Activated CD4-positive, alpha-beta T cell treated with anti-CD3 and anti-CD28 coated beads for 36 hours (primary cell): ENCODE results near the gene LCE2B. TPM values are rescaled to one million over a fixed set of nuclear protein-coding genes. Genes with fewer than 3 reads are reported as not detected.
"Not testable (repeated sequence)": the region's sequence is repeated elsewhere in the genome, so short reads cannot be mapped to it uniquely, and the experiment has no call there.

Source experiments
- ATAC-seq: fragments of 200-7000 bp; cut with Tn5 transposase; one replicate; pipeline ENCODE4 v1.10.0; 2021; ENCODE audit warnings: mild to moderate bottlenecking, moderate library complexity
- CTCF ChIA-PET: fragments of 350-600 bp; sonication (Branson Sonifier 250); formaldehyde crosslinking; loops from one replicate; lab custom pipeline; 2021; ENCODE audit warnings: antibody characterized with exemption; lab: Charles Lee
- POLR2A ChIA-PET: fragments of 350-600 bp; sonication (Branson Sonifier 250); formaldehyde crosslinking; loops from one replicate; lab custom pipeline; 2021; ENCODE audit warnings: antibody characterized with exemption, inconsistent platforms; lab: Charles Lee
- DNase-seq: peaks from one replicate; pipeline ENCODE4 v3.0.0-alpha.2; 2020
- H3K27ac Mint-ChIP-seq: one replicate; pipeline ENCODE4 v1.8.0; 2021; ENCODE audit warnings: mixed read lengths
- H3K27me3 Mint-ChIP-seq: one replicate; pipeline ENCODE4 v1.8.0; 2021; ENCODE audit warnings: mixed read lengths
- H3K36me3 Mint-ChIP-seq: one replicate; pipeline ENCODE4 v1.8.0; 2021; ENCODE audit warnings: low read depth, mixed read lengths
- H3K4me1 Mint-ChIP-seq: one replicate; pipeline ENCODE4 v1.8.0; 2021; ENCODE audit warnings: mixed read lengths
- H3K4me3 Mint-ChIP-seq: one replicate; pipeline ENCODE4 v1.8.0; 2021; ENCODE audit warnings: mild to moderate bottlenecking, moderate library complexity, mixed read lengths
- H3K9me3 Mint-ChIP-seq: one replicate; pipeline ENCODE4 v1.8.0; 2021; ENCODE audit warnings: low read depth, mixed read lengths
- intact Hi-C, 2 experiments: fragments of 100-400 bp; cut with DNase I in 1 of 2; cut with micrococcal nuclease in 1 of 2; formaldehyde crosslinking; loops; one replicate each; pipeline versions ENCODE4 v1.14.2 to v1.15.1; 2022 to 2024; cut with DNase I, micrococcal nuclease
- total RNA-seq, 2 experiments: library from RNA; stranded (reverse); gene quantifications; one replicate each; pipeline ENCODE4 v1.2.3, GENCODE V29; 2021

LCE2B gene, protein sequence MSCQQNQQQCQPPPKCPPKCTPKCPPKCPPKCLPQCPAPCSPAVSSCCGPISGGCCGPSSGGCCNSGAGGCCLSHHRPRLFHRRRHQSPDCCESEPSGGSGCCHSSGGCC
- total RNA-seq: not detected

DNA sequence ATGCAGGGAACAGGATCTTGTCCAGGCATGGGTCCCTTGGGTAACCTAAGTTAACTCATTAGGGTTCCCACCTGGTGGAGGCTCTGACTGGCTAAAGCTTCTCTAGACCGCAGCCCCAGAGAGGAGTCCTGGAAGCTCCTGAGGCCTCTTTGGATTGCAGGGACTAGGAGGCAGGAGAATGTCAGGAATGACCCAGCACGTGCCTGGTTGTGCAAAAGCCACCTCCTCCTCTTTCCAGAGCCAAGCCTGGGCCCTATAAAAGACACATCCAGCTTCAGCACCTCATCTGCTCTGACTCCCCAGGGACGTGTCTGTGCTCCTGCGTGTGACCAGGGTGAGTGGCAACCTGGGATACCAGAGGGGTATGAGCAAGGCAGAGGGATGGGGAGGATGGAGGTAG is at the start of gene LCE2B:
Gene LCE2B (plus strand): TSS at position 301 of the 400 bp plus-strand sequence. CDS start 721 bp downstream, outside the sequence.
- peaks cover 31% of the 10 kb centered on the region for H3K27me3 Mint-ChIP-seq
- H3K9me3 Mint-ChIP-seq, H3K27ac Mint-ChIP-seq, CTCF ChIA-PET, ATAC-seq, POLR2A ChIA-PET, H3K4me1 Mint-ChIP-seq, DNase-seq, H3K36me3 Mint-ChIP-seq, H3K4me3 Mint-ChIP-seq: not testable (repeated sequence)
- intact Hi-C loops: loop anchor here (1.0 kb wide), 1 partner anchor 9 kb away; no protein-coding TSS in a partner anchor

DNA sequence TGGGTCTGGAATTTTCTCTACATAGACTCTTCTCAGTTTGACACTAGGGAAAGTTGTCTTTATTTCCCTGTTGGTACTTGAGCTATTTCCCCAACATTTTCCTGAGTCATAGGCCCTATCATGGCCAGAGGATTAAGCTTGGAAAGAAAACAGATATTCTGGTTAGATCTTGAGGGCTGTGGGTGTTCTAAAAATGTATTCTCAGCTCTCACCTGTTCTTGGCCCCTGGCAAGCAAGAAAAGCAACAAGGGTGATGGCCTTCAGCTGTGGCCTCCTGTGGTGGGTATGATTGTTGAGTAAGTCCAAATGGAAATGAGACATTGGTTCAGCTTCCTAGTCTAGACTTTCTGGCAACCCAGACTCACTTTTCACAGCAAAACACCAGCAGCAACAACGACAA is 45.6 kb upstream of the LCE2B start:
- Mint-ChIP-seq H3K4me3 (no peak overlapping the region), H3K4me1 (no peaks in the 10 kb centered on the region), H3K9me3 (no peaks in the 10 kb centered on the region), H3K36me3 (no peaks in the 10 kb centered on the region), H3K27me3 (peaks cover 12% of the 10 kb centered on the region), H3K27ac (no peak overlapping the region)
- ChIA-PET CTCF (interaction anchor here (1.2 to 1.3 kb wide), 2 partner anchors 12 to 14 kb away, joined by 3 read pairs; no protein-coding TSS in a partner anchor), POLR2A (no interaction called here)
- intact Hi-C loops: no loop called here
- DNase-seq (no peak), ATAC-seq (no peak)

DNA sequence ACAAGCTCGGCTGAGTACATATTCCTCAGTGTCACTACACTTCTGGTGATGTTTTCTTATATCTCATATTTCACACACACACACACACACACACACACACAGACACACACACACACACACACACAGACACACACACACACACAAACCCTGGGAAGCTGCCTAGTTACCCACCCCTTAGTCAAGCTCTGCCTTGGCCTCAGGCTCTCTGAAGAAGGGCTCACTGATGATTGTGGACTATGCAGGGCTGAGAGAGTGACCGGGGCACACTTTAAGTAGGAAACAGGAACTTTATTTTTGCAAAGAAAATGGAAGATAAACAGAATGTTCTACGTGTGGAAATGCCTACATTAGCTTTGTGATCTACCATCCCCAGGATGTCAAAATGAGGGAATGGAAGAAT is 42.0 kb upstream of the LCE2B start:
- Mint-ChIP-seq H3K27ac (no peak overlapping the region), H3K27me3 (peaks cover 16% of the 10 kb centered on the region), H3K4me1 (no peaks in the 10 kb centered on the region), H3K9me3 (no peaks in the 10 kb centered on the region), H3K36me3 (no peaks in the 10 kb centered on the region), H3K4me3 (no peak overlapping the region)
- ChIA-PET POLR2A (no interaction called here), CTCF (interaction anchor here (0.6 to 4.4 kb wide), 4 partner anchors 10 to 100 kb away, joined by 3 to 21 read pairs (median 4); no protein-coding TSS in a partner anchor)
- DNase-seq (no peak), ATAC-seq (no peak)
- intact Hi-C loops: no loop called here

DNA sequence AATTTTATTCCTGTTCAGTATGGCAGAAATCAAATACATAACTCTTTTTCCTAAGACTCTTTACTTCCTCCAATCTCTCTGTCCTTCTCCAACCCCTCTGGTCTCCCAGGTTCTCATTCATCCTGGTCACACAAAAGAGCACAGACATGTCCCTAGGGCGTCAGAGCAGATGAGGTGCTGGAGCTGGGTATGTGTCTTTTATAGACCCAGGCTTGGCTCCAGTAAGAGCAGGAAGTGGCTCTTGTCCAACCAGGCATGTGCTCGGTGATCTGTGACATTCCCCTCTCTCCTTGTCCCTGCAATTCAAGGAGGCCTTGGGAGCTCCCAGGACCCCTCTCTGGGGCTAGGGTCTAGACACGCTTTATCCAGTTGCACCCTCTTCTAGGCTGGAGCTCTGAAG is 40.8 kb upstream of the LCE2B start:
- ChIA-PET POLR2A (no interaction called here), CTCF (interaction anchor here (1.3 to 4.4 kb wide), 2 partner anchors 8 to 12 kb away, joined by 4 to 21 read pairs; no protein-coding TSS in a partner anchor)
- H3K4me3 Mint-ChIP-seq: no peak overlapping the region
- no peak for DNase-seq
- H3K27ac Mint-ChIP-seq: no peak overlapping the region
- intact Hi-C loops: no loop called here
- H3K27me3 Mint-ChIP-seq: peaks cover 19% of the 10 kb centered on the region
- ATAC-seq: no peak
- H3K4me1 Mint-ChIP-seq: no peaks in the 10 kb centered on the region
- H3K9me3 Mint-ChIP-seq: no peaks in the 10 kb centered on the region
- no peaks in the 10 kb centered on the region for H3K36me3 Mint-ChIP-seq

DNA sequence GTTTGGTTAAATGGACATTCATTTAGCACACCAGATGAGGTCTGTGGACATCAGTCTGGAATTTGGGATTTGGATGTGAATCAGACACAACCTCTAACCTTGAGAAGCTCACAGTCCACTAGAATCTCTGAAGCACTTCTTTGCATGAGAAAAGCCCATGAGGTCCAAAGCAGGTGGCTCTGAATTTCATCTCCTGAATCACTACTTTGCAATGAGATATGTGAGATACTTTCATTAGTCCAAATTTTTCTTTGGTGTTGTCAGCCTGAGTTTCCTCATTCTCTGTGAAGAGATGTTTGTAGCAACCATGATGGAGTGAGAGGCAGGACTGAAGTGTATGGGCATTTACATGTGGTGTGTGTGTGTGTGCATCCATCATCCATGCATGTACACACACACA is 39.3 kb upstream of the LCE2B start:
- Mint-ChIP-seq H3K27me3 (peaks cover 20% of the 10 kb centered on the region), H3K36me3 (no peaks in the 10 kb centered on the region), H3K27ac (no peak overlapping the region), H3K9me3 (no peaks in the 10 kb centered on the region), H3K4me1 (no peaks in the 10 kb centered on the region), H3K4me3 (no peak overlapping the region)
- no peak for ATAC-seq
- intact Hi-C loops: no loop called here
- ChIA-PET POLR2A (no interaction called here), CTCF (no interaction called here)
- DNase-seq: no peak

DNA sequence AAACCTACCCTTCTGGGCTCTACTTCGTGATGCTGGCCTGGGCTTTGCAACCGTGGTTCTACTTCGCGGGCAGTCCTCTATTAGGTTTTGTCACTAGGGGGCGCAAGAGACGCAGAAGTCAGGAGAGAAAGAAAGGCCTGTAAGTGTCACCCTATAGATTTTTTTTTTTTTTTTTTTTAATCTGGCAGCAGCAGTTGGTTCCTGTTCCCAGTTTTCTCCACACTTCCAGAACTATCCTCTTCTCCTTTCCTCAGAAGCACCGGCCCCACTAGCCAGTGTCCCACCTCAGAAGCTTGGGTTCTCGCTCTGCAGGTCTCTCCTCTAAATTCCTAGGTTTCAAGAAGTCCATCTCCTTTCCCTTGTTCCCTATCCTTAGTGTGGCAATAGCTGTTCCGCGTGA is 31.8 kb upstream of the LCE2B start:
- peak; percentile 55 for ATAC-seq
- H3K27me3 Mint-ChIP-seq: peaks cover 19% of the 10 kb centered on the region
- POLR2A ChIA-PET: interaction anchor here (0.7 kb wide), 1 partner anchor 309 kb away, joined by 3 read pairs; no protein-coding TSS in a partner anchor
- intact Hi-C loops: loop anchor here (1.0 to 10.0 kb wide), 5 partner anchors 216 to 571 kb away; partner anchors contain the start of gene SMCP (in 1 of the 2)
- H3K27ac Mint-ChIP-seq: no peak overlapping the region
- DNase-seq: peak; percentile 78
- CTCF ChIA-PET: interaction anchor here (0.5 to 2.7 kb wide), 14 partner anchors 10 to 567 kb away, joined by 3 to 21 read pairs (median 4); partner anchors contain the start of gene LCE2D
- H3K36me3 Mint-ChIP-seq: no peaks in the 10 kb centered on the region
- no peaks in the 10 kb centered on the region for H3K9me3 Mint-ChIP-seq
- peaks cover 1% of the 10 kb centered on the region for H3K4me1 Mint-ChIP-seq
- no peak overlapping the region for H3K4me3 Mint-ChIP-seq

DNA sequence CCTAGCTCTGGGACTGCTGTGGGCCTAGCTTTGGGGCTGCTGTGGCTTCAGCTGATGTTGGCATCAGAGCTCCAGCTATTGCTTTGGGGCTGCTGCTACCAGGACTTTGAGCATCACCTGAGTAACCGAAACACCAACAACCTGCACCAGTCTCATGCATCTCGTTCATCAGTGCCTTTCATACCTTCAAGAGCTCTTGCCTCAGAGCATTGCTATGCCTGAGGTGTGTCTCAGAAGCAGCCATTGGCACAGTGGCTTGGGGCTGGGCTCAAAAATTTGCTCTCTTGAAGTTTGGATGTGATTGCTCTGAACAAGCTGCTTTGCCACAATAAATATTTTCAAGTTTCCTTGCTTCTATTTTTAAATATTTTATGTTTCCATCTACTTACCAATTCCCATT is 29.5 kb upstream of the LCE2B start:
- Mint-ChIP-seq H3K9me3 (no peaks in the 10 kb centered on the region), H3K36me3 (no peaks in the 10 kb centered on the region), H3K4me1 (peaks cover 1% of the 10 kb centered on the region), H3K27me3 (peaks cover 11% of the 10 kb centered on the region), H3K27ac (no peak overlapping the region), H3K4me3 (no peak overlapping the region)
- ATAC-seq: no peak
- CTCF ChIA-PET: interaction anchor here (1.2 kb wide), 1 partner anchor 164 kb away, joined by 4 read pairs; no protein-coding TSS in a partner anchor
- intact Hi-C loops: loop anchor here in 1 of 2 experiments (10.0 kb wide), 2 partner anchors 218 to 568 kb away; partner anchors contain the start of gene SMCP
- POLR2A ChIA-PET: no interaction called here
- no peak for DNase-seq

DNA sequence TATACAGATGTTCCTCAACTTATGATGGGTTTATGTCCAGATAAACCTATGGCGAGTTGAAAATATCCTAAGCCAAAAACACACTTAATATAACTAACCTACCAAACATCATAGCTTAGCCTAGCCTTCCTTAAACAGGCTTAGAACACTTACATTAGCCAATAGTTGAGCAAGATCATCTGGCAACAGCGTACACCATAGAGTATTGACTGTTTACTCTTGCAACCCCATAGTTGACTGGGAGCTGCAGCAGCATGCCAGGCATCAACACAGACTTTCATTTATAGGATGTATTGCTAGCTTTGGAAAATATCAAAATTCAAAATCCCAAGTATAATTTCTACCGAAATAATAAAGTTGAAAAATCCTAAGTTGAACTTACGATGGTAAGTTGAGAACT is 28.2 kb upstream of the LCE2B start:
- POLR2A ChIA-PET: no interaction called here

DNA sequence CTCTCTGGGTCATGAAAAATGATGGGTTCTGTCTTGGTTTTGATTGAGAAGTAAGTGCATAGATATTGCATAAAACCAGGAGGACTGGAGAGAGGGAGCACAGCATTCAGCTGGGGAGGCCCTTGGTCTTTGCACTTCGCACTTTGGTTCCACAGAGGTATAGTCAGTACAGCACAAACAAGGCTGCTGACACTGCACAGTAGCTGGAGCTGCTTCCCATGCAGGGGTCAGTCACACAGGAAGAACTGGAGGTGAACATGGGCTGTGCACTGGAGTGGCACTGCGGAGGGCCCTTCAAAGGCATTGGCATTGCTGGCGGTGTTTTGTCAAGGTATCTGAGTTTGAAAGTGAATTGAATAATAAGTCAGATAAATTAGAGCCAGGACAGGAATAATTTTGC is 27.3 kb upstream of the LCE2B start:
- H3K27ac Mint-ChIP-seq: no peak overlapping the region
- peaks cover 1% of the 10 kb centered on the region for H3K4me1 Mint-ChIP-seq
- DNase-seq: no peak
- ChIA-PET CTCF (no interaction called here), POLR2A (no interaction called here)
- H3K9me3 Mint-ChIP-seq: no peaks in the 10 kb centered on the region
- H3K4me3 Mint-ChIP-seq: no peak overlapping the region
- intact Hi-C loops: loop anchor here in 1 of 2 experiments (10.0 kb wide), 2 partner anchors 216 to 566 kb away; partner anchors contain the start of gene SMCP
- H3K27me3 Mint-ChIP-seq: peaks cover 16% of the 10 kb centered on the region
- H3K36me3 Mint-ChIP-seq: no peaks in the 10 kb centered on the region
- no peak for ATAC-seq

More for the DNA sequence above, 28.2 kb upstream of the LCE2B start:
- intact Hi-C loops: loop anchor here in 1 of 2 experiments (10.0 kb wide), 2 partner anchors 217 to 567 kb away; partner anchors contain the start of gene SMCP
- Mint-ChIP-seq H3K36me3 (no peaks in the 10 kb centered on the region), H3K4me3 (no peak overlapping the region), H3K27ac (no peak overlapping the region), H3K27me3 (peaks cover 14% of the 10 kb centered on the region), H3K4me1 (peaks cover 1% of the 10 kb centered on the region), H3K9me3 (no peaks in the 10 kb centered on the region)
- ATAC-seq (no peak), DNase-seq (no peak)
- CTCF ChIA-PET: no interaction called here

DNA sequence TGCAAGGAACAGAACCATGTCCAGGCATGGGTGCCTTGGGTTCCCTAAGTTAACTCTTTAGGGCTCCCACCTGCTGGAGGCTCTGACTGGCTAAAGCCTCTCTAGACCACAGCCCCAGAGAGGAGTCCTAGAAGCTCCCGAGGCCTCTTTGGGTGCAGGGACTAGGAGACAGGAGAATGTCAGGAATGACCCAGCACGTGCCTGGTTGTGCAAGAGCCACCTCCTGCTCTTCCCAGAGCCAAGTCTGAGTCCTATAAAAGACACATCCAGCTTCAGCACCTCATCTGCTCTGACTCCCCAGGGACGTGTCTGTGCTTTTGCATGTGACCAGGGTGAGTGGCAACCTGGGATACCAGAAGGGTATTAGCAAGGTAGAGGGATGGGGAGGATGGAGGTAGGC is 22.8 kb upstream of the LCE2B start, which contains the start of gene LCE2D:
Gene LCE2D (plus strand): TSS at position 283 of the 400 bp plus-strand sequence. CDS start 726 bp downstream, outside the sequence.
- Mint-ChIP-seq H3K9me3 (no peaks in the 10 kb centered on the region), H3K36me3 (no peaks in the 10 kb centered on the region), H3K27me3 (peaks cover 24% of the 10 kb centered on the region), H3K4me1 (no peaks in the 10 kb centered on the region), H3K4me3 (no peak within 1 kb of the TSS), H3K27ac (no peak within 1 kb of the TSS)
- DNase-seq: no peak
- ChIA-PET CTCF (interaction anchor here (3.4 kb wide), 1 partner anchor 9 kb away, joined by 13 read pairs; no protein-coding TSS in a partner anchor), POLR2A (no interaction called here)
- intact Hi-C loops: no loop called here
- no peak for ATAC-seq

DNA sequence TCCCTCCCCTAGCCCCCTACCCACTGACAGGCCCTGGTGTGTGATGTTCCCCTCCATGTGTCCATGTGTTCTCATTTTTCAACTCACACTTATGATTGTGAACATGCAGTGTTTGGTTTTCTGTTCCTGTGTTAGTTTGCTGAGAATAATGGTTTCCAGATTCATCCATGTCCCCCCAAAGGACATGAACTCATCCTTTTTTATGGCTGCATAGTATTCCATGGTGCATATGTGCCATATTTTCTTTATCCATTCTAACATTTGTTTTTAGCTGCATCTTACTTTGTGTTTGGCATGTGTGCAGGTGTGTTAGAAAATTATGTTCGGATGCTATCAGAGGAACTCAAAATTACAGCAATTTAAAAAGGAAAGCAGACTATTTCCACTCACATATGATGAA is 19.8 kb upstream of the LCE2B start:
- H3K27ac Mint-ChIP-seq, H3K9me3 Mint-ChIP-seq, H3K4me3 Mint-ChIP-seq, CTCF ChIA-PET, POLR2A ChIA-PET, H3K4me1 Mint-ChIP-seq, H3K36me3 Mint-ChIP-seq, DNase-seq, intact Hi-C loops, ATAC-seq: not testable (repeated sequence)
- H3K27me3 Mint-ChIP-seq: peaks cover 24% of the 10 kb centered on the region

DNA sequence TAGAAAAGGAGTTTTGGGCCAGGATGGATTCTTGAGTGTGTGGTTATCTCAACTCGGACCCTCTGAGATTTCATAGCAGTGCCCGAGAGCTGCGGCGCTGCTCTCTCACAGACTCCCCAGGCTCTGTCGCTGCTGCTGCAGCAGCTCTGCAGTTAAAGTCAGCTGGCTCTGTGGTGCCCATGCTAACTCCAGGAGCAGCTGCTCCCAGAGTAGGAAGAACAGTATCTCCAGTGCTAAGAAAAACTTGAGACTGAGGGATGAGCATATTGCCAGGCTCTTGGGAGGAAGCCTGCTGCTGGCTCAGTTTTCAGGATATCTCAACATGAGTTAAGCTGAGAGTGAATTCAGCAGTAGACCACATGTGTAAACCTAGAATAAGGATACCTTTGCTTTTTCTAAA is 18.3 kb upstream of the LCE2B start:
- H3K27ac Mint-ChIP-seq: no peak overlapping the region
- intact Hi-C loops: no loop called here
- no peaks in the 10 kb centered on the region for H3K36me3 Mint-ChIP-seq
- no peaks in the 10 kb centered on the region for H3K4me1 Mint-ChIP-seq
- no peak for ATAC-seq
- peaks cover 22% of the 10 kb centered on the region for H3K27me3 Mint-ChIP-seq
- ChIA-PET CTCF (no interaction called here), POLR2A (no interaction called here)
- no peaks in the 10 kb centered on the region for H3K9me3 Mint-ChIP-seq
- no peak overlapping the region for H3K4me3 Mint-ChIP-seq
- no peak for DNase-seq
